HCT116 (cell line): Measurements from ENCODE around the gene SUPT4H1. TPM values are rescaled to one million over a fixed set of nuclear protein-coding genes. Genes with fewer than 3 reads are reported as not detected.
A peak's percentile ranks its signal among the peaks of the same experiment; 100 is the strongest.

Experiments used
- ATAC-seq: fragments of 200-7000 bp; cut with Tn5 transposase; 2 replicates; pipeline ENCODE4 v1.9.1; 2020; ENCODE audit warnings: mild to moderate bottlenecking, moderate library complexity
- BruUV-seq: library from RNA; stranded (reverse); fragments of 400-500 nt; replicated peaks from 2 replicates; lab custom pipeline; 2021; lab: Mats Ljungman, UMichigan
- CTCF ChIA-PET: fragments of 300-600 bp; sonication (Branson Sonifier 250); formaldehyde crosslinking; loops from one replicate; lab custom pipeline; 2021; ENCODE audit warnings: antibody characterized with exemption; lab: Charles Lee
- POLR2A ChIA-PET: fragments of 300-600, 350-600 bp; sonication (Branson Sonifier 250); formaldehyde crosslinking; loops from one replicate; lab custom pipeline; 2021; ENCODE audit warnings: antibody characterized with exemption; lab: Charles Lee
- RAD21 ChIA-PET, 2 experiments: fragments of 300-600 bp; sonication (Branson Sonifier 250); formaldehyde crosslinking; loops; one replicate each; lab custom pipeline; 2023; ENCODE audit warnings: low total read pairs in 2 of 2; ENCODE audit not compliant: uncharacterized antibody in 2 of 2, unreplicated experiment in 2 of 2, low non-redundant PET in 1 of 2; lab: Charles Lee
- DNase-seq: peaks from one replicate; pipeline ENCODE4 v3.0.0-alpha.2; 2010; ENCODE audit warnings: low read depth, low spot score
- H2AFZ ChIP-seq: fragments of 200-600 bp; shearing (Covaris generic), sonication (generic); 2 replicates; pipeline ENCODE4 v1.6.1; 2017; ENCODE audit warnings: low read depth, mixed run types, mixed read lengths, antibody characterized with exemption, low read length; ENCODE audit not compliant: poor library complexity, severe bottlenecking
- H3K27ac ChIP-seq: 2 replicates; pipeline ENCODE4 v1.5.1; 2012; ENCODE audit warnings: low read depth, low read length
- H3K27me3 ChIP-seq: fragments of 200-600 bp; sonication (generic); 2 replicates; pipeline ENCODE4 v1.6.1; 2016; ENCODE audit warnings: mixed run types, low read length, mixed read lengths; ENCODE audit not compliant: insufficient read depth
- H3K36me3 ChIP-seq, 2 experiments: fragments of 200-500 bp in 1 of 2; fragments of 200-600 bp in 1 of 2; sonication (Bioruptor generic) in 1 of 2; sonication (generic) in 1 of 2; 2 replicates each; pipeline versions ENCODE4 v1.5.1 to v1.6.1; 2014 to 2016; ENCODE audit warnings: low read length in 2 of 2, inconsistent platforms in 1 of 2, mixed read lengths in 1 of 2, mixed run types in 1 of 2; ENCODE audit not compliant: insufficient read depth in 2 of 2, control insufficient read depth in 1 of 2
- H3K4me1 ChIP-seq, 2 experiments: fragments of 200-600 bp in 1 of 2; sonication (generic) in 1 of 2; 2 replicates each; pipeline versions ENCODE4 v1.5.1 to v1.6.1; 2012 to 2017; ENCODE audit warnings: low read length in 2 of 2, inconsistent platforms in 1 of 2, mild to moderate bottlenecking in 1 of 2, mixed read lengths in 1 of 2, mixed run types in 1 of 2, moderate library complexity in 1 of 2; ENCODE audit not compliant: insufficient read depth in 2 of 2, control insufficient read depth in 1 of 2
- H3K4me2 ChIP-seq: fragments of 200-600 bp; sonication (generic); 2 replicates; pipeline ENCODE4 v1.6.1; 2017; ENCODE audit warnings: mixed run types, low read length, mixed read lengths
- H3K4me3 ChIP-seq, 2 experiments: fragments of 200-600 bp in 1 of 2; sonication (generic) in 1 of 2; replicated peaks in 1 of 2; 2 replicates each; pipeline ENCODE4 v1.5.1; 2011 to 2016; ENCODE audit warnings: low read length in 2 of 2, control low read depth in 1 of 2, low read depth in 1 of 2, mild to moderate bottlenecking in 1 of 2, mixed read lengths in 1 of 2, mixed run types in 1 of 2
- H3K79me2 ChIP-seq: fragments of 200-600 bp; sonication (generic); 2 replicates; pipeline ENCODE4 v1.6.1; 2017; ENCODE audit warnings: mild to moderate bottlenecking, mixed run types, low read length, moderate library complexity, mixed read lengths; ENCODE audit not compliant: insufficient read depth
- H3K9ac ChIP-seq: fragments of 200-600 bp; sonication (generic); 2 replicates; pipeline ENCODE4 v1.6.1; 2016; ENCODE audit warnings: low read length, mixed read lengths
- H3K9me2 ChIP-seq: fragments of 200-600 bp; sonication (generic), shearing (Covaris generic); 2 replicates; pipeline ENCODE4 v1.6.1; 2017; ENCODE audit warnings: mixed run types, mild to moderate bottlenecking, moderate library complexity; ENCODE audit not compliant: insufficient read depth
- H3K9me3 ChIP-seq, 2 experiments: fragments of 200-500 bp in 1 of 2; fragments of 200-600 bp in 1 of 2; sonication (Bioruptor generic) in 1 of 2; sonication (generic) in 1 of 2; 2 replicates each; pipeline ENCODE4 v1.6.1; 2014 to 2017; ENCODE audit warnings: low read length in 2 of 2, mixed read lengths in 2 of 2, inconsistent platforms in 1 of 2, low read depth in 1 of 2, mild to moderate bottlenecking in 1 of 2, mixed run types in 1 of 2, moderate library complexity in 1 of 2; ENCODE audit not compliant: control insufficient read depth in 1 of 2, insufficient read depth in 1 of 2
- H4K20me1 ChIP-seq: fragments of 200-600 bp; sonication (generic), shearing (Covaris generic); 2 replicates; pipeline ENCODE4 v1.6.1; 2017; ENCODE audit warnings: mixed run types, mild to moderate bottlenecking, moderate library complexity; ENCODE audit not compliant: insufficient read depth
- ATF3 ChIP-seq: IDR thresholded peaks from 2 replicates; pipeline ENCODE4 v1.6.1; 2012
- CTCF ChIP-seq, 3 experiments: fragments of 200-600 bp in 1 of 3; sonication (generic) in 1 of 3; IDR thresholded peaks in 2 of 3; conservative IDR thresholded peaks in 1 of 3; 2 replicates each; pipeline ENCODE4 v1.5.1; 2012 to 2017; ENCODE audit warnings: low read depth in 2 of 3, low read length in 2 of 3, antibody characterized with exemption in 1 of 3, borderline replicate concordance in 1 of 3, control low read depth in 1 of 3, mild to moderate bottlenecking in 1 of 3, mixed read lengths in 1 of 3, mixed run types in 1 of 3, moderate library complexity in 1 of 3; ENCODE audit not compliant: insufficient read depth in 1 of 3
- JUND ChIP-seq: IDR thresholded peaks from 2 replicates; pipeline ENCODE4 v1.6.1; 2012
- POLR2A ChIP-seq: IDR thresholded peaks from 2 replicates; pipeline ENCODE4 v1.7.0; 2011; ENCODE audit warnings: borderline replicate concordance; ENCODE audit not compliant: insufficient read depth, insufficient read length; ENCODE audit errors: extremely low read depth
- RAD21 ChIP-seq: IDR thresholded peaks from 2 replicates; pipeline ENCODE4 v1.6.1; 2012; ENCODE audit warnings: low read depth, mild to moderate bottlenecking
- SIN3A ChIP-seq: IDR thresholded peaks from 2 replicates; pipeline ENCODE4 v1.6.1; 2012; ENCODE audit warnings: low read depth
- TCF7L2 ChIP-seq: IDR thresholded peaks from 2 replicates; pipeline ENCODE4 v1.7.0; 2011; ENCODE audit warnings: borderline replicate concordance, inconsistent platforms; ENCODE audit not compliant: insufficient read depth, insufficient read length; ENCODE audit errors: extremely low read depth
- ZFX ChIP-seq: fragments of 450-650 bp; IDR thresholded peaks from 2 replicates; pipeline ENCODE4 v1.6.1; 2017
- ZNF274 ChIP-seq: fragments of 200-500 bp; sonication (Bioruptor generic); IDR thresholded peaks from 2 replicates; pipeline ENCODE4 v1.6.1; 2014; ENCODE audit warnings: mild to moderate bottlenecking, low read depth, low read length, inconsistent platforms
- intact Hi-C: fragments of 100-400 bp; cut with micrococcal nuclease; formaldehyde crosslinking; loops from 2 replicates; pipeline ENCODE4 v1.10.0; 2022
- total RNA-seq: library from RNA; stranded (reverse); gene quantifications from one replicate; pipeline ENCODE4 v1.2.1, GENCODE V29; 2021; ENCODE audit not compliant: unreplicated experiment

SUPT4H1 gene
- total RNA-seq, 1 experiment from 2014 or later: 118 TPM

GRCh38 chr17:58329035-58329809 is 22.8 kb downstream of the SUPT4H1 start:
- Histone ChIP-seq H2AFZ (no peak overlapping the region), H3K9me3 (no peaks in the 10 kb centered on the region), H3K27ac (no peak overlapping the region), H4K20me1 (no peaks in the 10 kb centered on the region), H3K4me1 (peaks cover 3 to 12% of the 10 kb centered on the region in 2 experiments; a peak in 3 of 4 replicates), H3K79me2 (no peaks in the 10 kb centered on the region), H3K9ac (no peak overlapping the region), H3K4me2 (no peak overlapping the region), H3K36me3 (no peaks in the 10 kb centered on the region), H3K4me3 (no peak overlapping the region), H3K27me3 (no peaks in the 10 kb centered on the region), H3K9me2 (no peaks in the 10 kb centered on the region)
- TF ChIP-seq CTCF (IDR thresholded peaks at IDR 0.05 in 2 of 3, conservative IDR thresholded peaks at IDR 0.05 in 1 of 3; ENCODE audit: borderline replicate concordance in 1 of 3, insufficient read depth in 1 of 3, low read depth in 2 of 3, low read length in 2 of 3) (peak in 2 of 3 experiments; percentile 43 to 48; a peak in 4 of 6 replicates), ZNF274 (no peak)
- no TSS peak for BruUV-seq
- intact Hi-C loops: no loop called here
- ChIA-PET POLR2A (no interaction called here), CTCF (no interaction called here), RAD21 (no interaction called here)
- peak; percentile 78 for ATAC-seq
- no peak for DNase-seq

- POLR2A ChIA-PET: no interaction called here
- TF ChIP-seq CTCF (IDR thresholded peaks at IDR 0.05 in 2 of 3, conservative IDR thresholded peaks at IDR 0.05 in 1 of 3; ENCODE audit: borderline replicate concordance in 1 of 3, insufficient read depth in 1 of 3, low read depth in 2 of 3, low read length in 2 of 3) (no peak), ATF3 (no peak), JUND (no peak), TCF7L2 (no peak), ZNF274 (no peak), ZFX (no peak), POLR2A (no peak), SIN3A (no peak), RAD21 (no peak)
These were observed 23.6 kb downstream of the SUPT4H1 start, which contains the start of gene TSPOAP1 for GRCh38 chr17:58328195-58329034. TSPOAP1 (minus strand) TSS chr17:58328795; CDS start chr17:58327920, 875 bp downstream.

More at GRCh38 chr17:58328195-58329034, 23.6 kb downstream of the SUPT4H1 start, which contains the start of gene TSPOAP1:
- Histone ChIP-seq H4K20me1 (no peaks in the 10 kb centered on the region), H3K4me3 (no peak within 1 kb of the TSS), H3K36me3 (no peaks in the 10 kb centered on the region), H3K9me2 (no peaks in the 10 kb centered on the region), H3K79me2 (no peaks in the 10 kb centered on the region), H2AFZ (no peak within 1 kb of the TSS), H3K27ac (no peak within 1 kb of the TSS), H3K27me3 (no peaks in the 10 kb centered on the region), H3K4me2 (no peak within 1 kb of the TSS), H3K4me1 (peaks cover 3 to 12% of the 10 kb centered on the region in 2 experiments; a peak in 3 of 4 replicates), H3K9ac (no peak within 1 kb of the TSS), H3K9me3 (no peaks in the 10 kb centered on the region)
- no TSS peak for BruUV-seq
- intact Hi-C loops: no loop called here
- DNase-seq: no peak
- CTCF ChIA-PET: interaction anchor here (1.0 to 3.5 kb wide), 2 partner anchors 11 to 119 kb away, joined by 3 to 16 read pairs; no protein-coding TSS in a partner anchor
- RAD21 ChIA-PET: no interaction called here
- no peak for ATAC-seq
